HepG2 (cell line): ENCODE results near the gene FFAR1. TPM values are rescaled to one million over a fixed set of nuclear protein-coding genes. Genes with fewer than 3 reads are reported as not detected.
A peak's percentile ranks its signal among the peaks of the same experiment; 100 is the strongest.

Experiments
- CHCHD3 ChIP-seq: sonication (generic); formaldehyde crosslinking; IDR thresholded peaks from 2 replicates; pipeline ENCODE4 v1.8.0; 2022; ENCODE audit warnings: mild to moderate bottlenecking, missing genetic modification reagents, moderate library complexity
- EEA1 ChIP-seq: sonication (generic); formaldehyde crosslinking; IDR thresholded peaks from 2 replicates; pipeline ENCODE4 v1.5.1; 2020; ENCODE audit warnings: mild to moderate bottlenecking, missing genetic modification reagents, borderline replicate concordance
- EED ChIP-seq: sonication (generic); formaldehyde crosslinking; IDR thresholded peaks from 2 replicates; pipeline ENCODE4 v1.5.0; 2020; ENCODE audit warnings: mild to moderate bottlenecking, missing genetic modification reagents
- ELF1 ChIP-seq: sonication (generic); formaldehyde crosslinking; IDR thresholded peaks from 2 replicates; pipeline ENCODE4 v1.4.0; 2020; ENCODE audit warnings: missing genetic modification reagents
- FOXM1 ChIP-seq: sonication (generic); formaldehyde crosslinking; IDR thresholded peaks from 2 replicates; pipeline ENCODE4 v1.5.0; 2020; ENCODE audit warnings: missing genetic modification reagents
- HOXA3 ChIP-seq: sonication (generic); formaldehyde crosslinking; IDR thresholded peaks from 2 replicates; pipeline ENCODE4 v1.5.0; 2020; ENCODE audit warnings: missing genetic modification reagents
- NCOA2 ChIP-seq: sonication (generic); formaldehyde crosslinking; IDR thresholded peaks from 2 replicates; pipeline ENCODE4 v1.8.0; 2022; ENCODE audit warnings: inconsistent platforms
- POLR2A ChIP-seq, 2 experiments: IDR thresholded peaks; 2 replicates each; pipeline ENCODE4 v1.6.1; 2011; ENCODE audit warnings: low read depth in 2 of 2, low read length in 2 of 2, mild to moderate bottlenecking in 1 of 2, moderate library complexity in 1 of 2; ENCODE audit not compliant: insufficient read depth in 1 of 2
- PRPF4 ChIP-seq: fragments of 200-400 bp; formaldehyde crosslinking; IDR thresholded peaks from 2 replicates; pipeline ENCODE4 v1.6.1; 2016; ENCODE audit warnings: low read length, low read depth; ENCODE audit not compliant: poor library complexity, severe bottlenecking
- RBFOX2 ChIP-seq: fragments of 200-400 bp; formaldehyde crosslinking; IDR thresholded peaks from 2 replicates; pipeline ENCODE4 v1.6.1; 2017; ENCODE audit warnings: low read depth, mild to moderate bottlenecking, low read length
- REPIN1 ChIP-seq: sonication (generic); formaldehyde crosslinking; IDR thresholded peaks from 2 replicates; pipeline ENCODE4 v1.8.0; 2022; ENCODE audit warnings: missing genetic modification reagents, low read depth, mild to moderate bottlenecking, borderline replicate concordance
- SMARCE1 ChIP-seq: fragments of 450-650 bp; IDR thresholded peaks from 2 replicates; pipeline ENCODE4 v1.6.1; 2017; ENCODE audit warnings: borderline replicate concordance
- SMC3 ChIP-seq: IDR thresholded peaks from 2 replicates; pipeline ENCODE4 v1.6.1; 2011; ENCODE audit warnings: low read length, improper control_type of control experiment
- SP1 ChIP-seq, 2 experiments: fragments of 450-650 bp in 1 of 2; sonication (generic) in 1 of 2; formaldehyde crosslinking in 1 of 2; IDR thresholded peaks; 2 replicates each; pipeline versions ENCODE4 v1.4.0 to v1.6.1; 2016 to 2020; ENCODE audit warnings: missing genetic modification reagents in 1 of 2
- YEATS4 ChIP-seq: sonication (generic); formaldehyde crosslinking; IDR thresholded peaks from 2 replicates; pipeline ENCODE4 v1.4.0; 2020; ENCODE audit warnings: missing genetic modification reagents, borderline replicate concordance
- ZNF205 ChIP-seq: IDR thresholded peaks from 2 replicates; pipeline ENCODE4 v1.6.1; 2018; ENCODE audit warnings: missing biosample characterization, missing genetic modification reagents
- polyA plus RNA-seq, 8 experiments: library from polyadenylated mRNA; depleted of rRNA in 3 of 8; stranded (reverse) in 7 of 8; unstranded in 1 of 8; fragments of >200 nt; fragmentation: Illumina TruSeq in 4 of 8; extraction: Trizol in 4 of 8; gene quantifications; 2 replicates each; pipeline versions ENCODE4 v1.2.1 to v1.2.3, GENCODE V29; 2011 to 2016; ENCODE audit warnings: low read depth in 4 of 8, missing spikeins in 1 of 8, mixed read lengths in 1 of 8; ENCODE audit not compliant: insufficient read depth in 1 of 8
- total RNA-seq, 5 experiments: library from RNA; depleted of rRNA; stranded (reverse); fragments of >200 nt; fragmentation: Illumina TruSeq; extraction: Trizol; gene quantifications; 2 replicates each; pipeline ENCODE4 v1.2.3, GENCODE V29; 2016; ENCODE audit warnings: low read depth in 1 of 5
- TF ChIP-seq, protein P1 (sequence below), 2 experiments: sonication (generic) in 1 of 2; formaldehyde crosslinking in 1 of 2; IDR thresholded peaks; 2 replicates each; pipeline versions ENCODE4 v1.4.0 to v1.6.1; 2016 to 2020; ENCODE audit warnings: borderline replicate concordance in 1 of 2, low read depth in 1 of 2, mild to moderate bottlenecking in 1 of 2, missing genetic modification reagents in 1 of 2
- TF ChIP-seq, protein P2 (sequence below), 2 experiments: sonication (generic) in 1 of 2; formaldehyde crosslinking in 1 of 2; IDR thresholded peaks; 2 replicates each; pipeline versions ENCODE4 v1.4.0 to v1.6.1; 2018 to 2020; ENCODE audit warnings: missing genetic modification reagents in 2 of 2, borderline replicate concordance in 1 of 2, low read depth in 1 of 2, mild to moderate bottlenecking in 1 of 2, missing biosample characterization in 1 of 2
- TF ChIP-seq, protein P3 (sequence below): sonication (generic); formaldehyde crosslinking; IDR thresholded peaks from 2 replicates; pipeline ENCODE4 v1.8.0; 2023; ENCODE audit warnings: mild to moderate bottlenecking, missing genetic modification reagents
- TF ChIP-seq, protein P4 (sequence below): sonication (generic); formaldehyde crosslinking; IDR thresholded peaks from 2 replicates; pipeline ENCODE4 v1.5.0; 2020; ENCODE audit warnings: mild to moderate bottlenecking, low read depth, missing genetic modification reagents, borderline replicate concordance

FFAR1 gene
- total and polyA plus RNA-seq, 2 of the 13 experiments (the other 11 are each of a cell fraction or from before 2014, with no cell fraction given): not detected

DNA sequence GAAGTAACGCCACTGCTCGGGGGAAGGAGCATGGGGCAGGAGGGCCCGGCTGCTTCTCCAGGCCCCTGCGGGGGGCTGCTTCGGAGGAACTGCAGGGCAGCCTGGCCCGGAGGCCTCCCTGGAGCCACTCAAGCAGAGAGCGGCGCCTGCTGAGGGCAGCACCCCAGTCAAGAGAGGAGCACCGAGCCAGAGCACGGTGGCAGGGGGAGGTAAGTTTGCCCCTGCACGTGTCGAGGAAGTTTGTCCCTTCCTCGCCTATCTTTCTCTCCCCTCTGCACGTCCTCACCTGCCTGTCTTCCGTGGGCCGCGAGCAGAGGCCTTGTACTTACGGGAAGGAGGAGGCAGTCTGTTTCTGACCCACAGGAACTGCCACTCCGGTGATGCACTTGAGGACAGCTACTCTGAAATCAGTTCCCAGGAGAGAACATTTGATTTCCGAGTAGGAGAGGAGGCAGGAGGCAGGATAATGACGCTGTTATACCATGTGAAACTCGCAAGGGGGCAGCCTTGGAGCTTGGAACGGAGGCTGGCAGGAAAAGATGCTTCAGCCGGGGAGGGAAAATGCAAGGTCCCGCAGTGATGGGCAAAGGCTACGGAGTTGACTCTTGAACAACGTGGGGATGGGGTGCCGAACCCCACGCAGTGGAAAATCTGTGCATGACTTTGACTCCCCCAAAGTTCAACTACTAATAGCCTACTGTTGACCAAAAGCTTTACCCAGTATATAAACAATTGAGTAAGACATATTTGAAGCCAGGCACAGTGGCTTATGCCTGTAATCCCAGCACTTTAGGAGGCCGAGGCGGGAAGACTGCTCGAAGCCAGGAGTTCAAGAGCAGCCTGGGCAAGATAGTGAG lies 5.0 kb downstream of the FFAR1 start (continued):
- TF ChIP-seq YEATS4 (CRISPR knock-in tag) (no peak), FOXM1 (CRISPR knock-in tag) (no peak), RBFOX2 (no peak), PRPF4 (no peak), SMARCE1 (no peak), CHCHD3 (CRISPR knock-in tag) (no peak), HOXA3 (no peak), ZNF205 (no peak), POLR2A (IDR thresholded peaks at IDR 0.05; ENCODE audit: insufficient read depth in 1 of 2, low read depth in 2 of 2, low read length in 2 of 2) (no peak), EED (CRISPR knock-in tag) (no peak), NCOA2 (CRISPR knock-in tag) (no peak), SP1 (IDR thresholded peaks at IDR 0.05) (no peak), SP1 (CRISPR knock-in tag; IDR thresholded peaks at IDR 0.05) (no peak), SMC3 (peak; percentile 98), EEA1 (no peak), ELF1 (CRISPR knock-in tag) (no peak), REPIN1 (peak; percentile 73; the same call in 1 of the 2 replicates)
- TF ChIP-seq, protein P1, sequence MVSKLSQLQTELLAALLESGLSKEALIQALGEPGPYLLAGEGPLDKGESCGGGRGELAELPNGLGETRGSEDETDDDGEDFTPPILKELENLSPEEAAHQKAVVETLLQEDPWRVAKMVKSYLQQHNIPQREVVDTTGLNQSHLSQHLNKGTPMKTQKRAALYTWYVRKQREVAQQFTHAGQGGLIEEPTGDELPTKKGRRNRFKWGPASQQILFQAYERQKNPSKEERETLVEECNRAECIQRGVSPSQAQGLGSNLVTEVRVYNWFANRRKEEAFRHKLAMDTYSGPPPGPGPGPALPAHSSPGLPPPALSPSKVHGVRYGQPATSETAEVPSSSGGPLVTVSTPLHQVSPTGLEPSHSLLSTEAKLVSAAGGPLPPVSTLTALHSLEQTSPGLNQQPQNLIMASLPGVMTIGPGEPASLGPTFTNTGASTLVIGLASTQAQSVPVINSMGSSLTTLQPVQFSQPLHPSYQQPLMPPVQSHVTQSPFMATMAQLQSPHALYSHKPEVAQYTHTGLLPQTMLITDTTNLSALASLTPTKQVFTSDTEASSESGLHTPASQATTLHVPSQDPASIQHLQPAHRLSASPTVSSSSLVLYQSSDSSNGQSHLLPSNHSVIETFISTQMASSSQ (IDR thresholded peaks at IDR 0.05; ENCODE audit: low read depth): no peak
- TF ChIP-seq, protein P1 (CRISPR knock-in tag; IDR thresholded peaks at IDR 0.05; ENCODE audit: borderline replicate concordance): no peak
- TF ChIP-seq, protein P2, sequence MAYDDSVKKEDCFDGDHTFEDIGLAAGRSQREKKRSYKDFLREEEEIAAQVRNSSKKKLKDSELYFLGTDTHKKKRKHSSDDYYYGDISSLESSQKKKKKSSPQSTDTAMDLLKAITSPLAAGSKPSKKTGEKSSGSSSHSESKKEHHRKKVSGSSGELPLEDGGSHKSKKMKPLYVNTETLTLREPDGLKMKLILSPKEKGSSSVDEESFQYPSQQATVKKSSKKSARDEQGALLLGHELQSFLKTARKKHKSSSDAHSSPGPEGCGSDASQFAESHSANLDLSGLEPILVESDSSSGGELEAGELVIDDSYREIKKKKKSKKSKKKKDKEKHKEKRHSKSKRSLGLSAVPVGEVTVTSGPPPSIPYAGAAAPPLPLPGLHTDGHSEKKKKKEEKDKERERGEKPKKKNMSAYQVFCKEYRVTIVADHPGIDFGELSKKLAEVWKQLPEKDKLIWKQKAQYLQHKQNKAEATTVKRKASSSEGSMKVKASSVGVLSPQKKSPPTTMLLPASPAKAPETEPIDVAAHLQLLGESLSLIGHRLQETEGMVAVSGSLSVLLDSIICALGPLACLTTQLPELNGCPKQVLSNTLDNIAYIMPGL (CRISPR knock-in tag; IDR thresholded peaks at IDR 0.05; ENCODE audit: borderline replicate concordance in 1 of 2, low read depth in 1 of 2): peak; percentile 40 to 53; a peak in 1 of 4 replicates
- TF ChIP-seq, protein P3, sequence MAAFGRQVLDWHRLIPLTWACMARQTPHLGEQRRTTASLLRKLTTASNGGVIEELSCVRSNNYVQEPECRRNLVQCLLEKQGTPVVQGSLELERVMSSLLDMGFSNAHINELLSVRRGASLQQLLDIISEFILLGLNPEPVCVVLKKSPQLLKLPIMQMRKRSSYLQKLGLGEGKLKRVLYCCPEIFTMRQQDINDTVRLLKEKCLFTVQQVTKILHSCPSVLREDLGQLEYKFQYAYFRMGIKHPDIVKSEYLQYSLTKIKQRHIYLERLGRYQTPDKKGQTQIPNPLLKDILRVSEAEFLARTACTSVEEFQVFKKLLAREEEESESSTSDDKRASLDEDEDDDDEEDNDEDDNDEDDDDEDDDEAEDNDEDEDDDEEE (CRISPR knock-in tag): 0 out of 2 replicates have a peak, but pooled peaks have one; percentile 47
- TF ChIP-seq, protein P4, sequence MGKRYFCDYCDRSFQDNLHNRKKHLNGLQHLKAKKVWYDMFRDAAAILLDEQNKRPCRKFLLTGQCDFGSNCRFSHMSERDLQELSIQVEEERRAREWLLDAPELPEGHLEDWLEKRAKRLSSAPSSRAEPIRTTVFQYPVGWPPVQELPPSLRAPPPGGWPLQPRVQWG (CRISPR knock-in tag): no peak
